Transverse colon (tissue), 4 donors: ENCODE data around the gene CXCL3.

Experiments used
- POLR2A ChIP-seq: fragments of 450-650 bp; IDR thresholded peaks from one replicate; pipeline ENCODE4 v1.6.1; 2016; ENCODE audit warnings: antibody characterized with exemption, mild to moderate bottlenecking, moderate library complexity
- POLR2AphosphoS5 ChIP-seq, 3 donors: sonication (generic); formaldehyde crosslinking; IDR thresholded peaks; one replicate each; pipeline ENCODE4 v1.6.1; 2016; ENCODE audit warnings: antibody characterized with exemption in 3 of 3
- TF ChIP-seq, protein P1 (sequence below), 5 experiments: fragments of 200-600 bp in 3 of 5; fragments of 450-650 bp in 2 of 5; sonication (generic) in 3 of 5; IDR thresholded peaks; 1 replicate in 2 of 5; 2 replicates in 3 of 5; pipeline ENCODE4 v1.5.1; 2016 to 2017; ENCODE audit warnings: antibody characterized with exemption in 5 of 5, inconsistent platforms in 3 of 5, mild to moderate bottlenecking in 2 of 5, moderate library complexity in 1 of 5

DNA sequence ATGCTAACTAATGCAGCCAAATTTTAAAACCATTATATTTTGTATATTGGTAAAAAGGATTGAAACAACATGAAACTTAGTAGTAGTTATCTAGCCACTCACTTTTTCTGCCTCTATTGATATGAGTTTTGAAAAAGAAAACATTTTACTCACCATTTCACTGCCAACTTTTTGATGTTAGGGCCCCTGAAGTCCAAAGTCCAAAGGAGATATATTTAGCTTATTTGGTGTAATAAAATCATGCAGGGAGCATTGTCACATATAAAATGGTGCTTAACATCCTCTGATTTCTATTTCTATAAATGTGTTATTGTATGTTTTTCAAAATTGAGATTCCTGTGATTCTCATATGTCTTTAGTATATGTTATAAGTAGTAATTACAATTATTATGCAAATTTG is 24.5 kb upstream of the CXCL3 start:
- TF ChIP-seq, protein P1, sequence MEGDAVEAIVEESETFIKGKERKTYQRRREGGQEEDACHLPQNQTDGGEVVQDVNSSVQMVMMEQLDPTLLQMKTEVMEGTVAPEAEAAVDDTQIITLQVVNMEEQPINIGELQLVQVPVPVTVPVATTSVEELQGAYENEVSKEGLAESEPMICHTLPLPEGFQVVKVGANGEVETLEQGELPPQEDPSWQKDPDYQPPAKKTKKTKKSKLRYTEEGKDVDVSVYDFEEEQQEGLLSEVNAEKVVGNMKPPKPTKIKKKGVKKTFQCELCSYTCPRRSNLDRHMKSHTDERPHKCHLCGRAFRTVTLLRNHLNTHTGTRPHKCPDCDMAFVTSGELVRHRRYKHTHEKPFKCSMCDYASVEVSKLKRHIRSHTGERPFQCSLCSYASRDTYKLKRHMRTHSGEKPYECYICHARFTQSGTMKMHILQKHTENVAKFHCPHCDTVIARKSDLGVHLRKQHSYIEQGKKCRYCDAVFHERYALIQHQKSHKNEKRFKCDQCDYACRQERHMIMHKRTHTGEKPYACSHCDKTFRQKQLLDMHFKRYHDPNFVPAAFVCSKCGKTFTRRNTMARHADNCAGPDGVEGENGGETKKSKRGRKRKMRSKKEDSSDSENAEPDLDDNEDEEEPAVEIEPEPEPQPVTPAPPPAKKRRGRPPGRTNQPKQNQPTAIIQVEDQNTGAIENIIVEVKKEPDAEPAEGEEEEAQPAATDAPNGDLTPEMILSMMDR (IDR thresholded peaks at IDR 0.05): no peak
- TF ChIP-seq POLR2A: no peak
- no peak for TF ChIP-seq POLR2AphosphoS5 (IDR thresholded peaks at IDR 0.05)
